Activated CD8-positive, alpha-beta memory T cell treated with anti-CD3 and anti-CD28 coated beads, Interleukin-2, amount 50 U/mL, for 48 hours (primary cell): ENCODE measurements around the gene SEMA3F.

Experiments used
- DNase-seq: peaks from one replicate; pipeline ENCODE4 v3.0.0-alpha.2; 2020

SEMA3F gene

GRCh38 chr3:50237754-50238548 lies 82.8 kb downstream of the SEMA3F start:
- peak; percentile 89 for DNase-seq

DNA sequence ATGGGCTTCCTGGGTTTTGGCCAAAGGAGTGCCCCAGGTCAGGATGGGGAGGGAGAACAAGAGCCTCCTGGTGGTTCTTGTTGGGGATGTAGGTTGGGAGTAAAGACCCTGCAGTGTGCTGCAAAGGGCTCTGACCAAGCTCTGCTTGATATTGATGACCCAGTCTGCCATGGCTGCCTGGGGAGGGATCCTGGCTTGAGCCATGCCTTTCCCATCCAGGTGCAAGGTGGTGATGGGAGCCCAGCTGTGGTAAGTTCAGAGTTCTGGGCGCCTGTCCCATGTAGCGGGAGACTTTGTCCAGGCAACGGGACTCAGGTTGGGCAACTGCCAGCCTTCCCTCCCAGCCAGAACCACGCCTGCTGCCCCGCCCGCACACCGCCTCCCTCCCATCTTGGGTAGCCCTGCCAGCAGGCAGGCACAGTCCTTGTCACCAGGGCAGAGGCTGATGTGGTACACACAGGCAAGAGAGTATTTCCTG lies 83.5 kb downstream of the SEMA3F start:
- DNase-seq, result no peak
